ENCODE results near the gene FCRL4. TPM values are rescaled to one million over a fixed set of nuclear protein-coding genes. Genes with fewer than 3 reads are reported as not detected.

FCRL4 gene
- total RNA-seq, 1 experiment from 2014 or later, result not detected

DNA sequence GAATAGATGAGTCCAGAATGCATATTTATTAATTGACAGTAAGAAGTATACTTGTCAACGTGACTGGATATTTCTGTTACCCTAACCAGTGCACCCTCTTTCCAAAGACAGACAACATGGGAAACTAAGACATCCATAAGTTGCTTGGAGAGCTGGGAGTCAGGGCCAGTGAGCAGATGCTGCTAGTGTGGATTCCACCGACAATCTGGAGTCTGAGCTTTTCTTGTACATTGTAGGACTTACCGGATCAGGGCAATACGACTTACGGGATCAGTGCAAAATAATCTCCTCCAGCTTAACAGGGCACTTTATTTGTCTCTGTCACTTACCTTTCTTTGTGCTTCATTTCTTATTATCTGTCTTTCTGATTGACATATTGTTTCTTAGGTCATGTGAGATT lies 24.6 kb upstream of the FCRL4 start (continued):
- TF ChIP-seq, protein P1, sequence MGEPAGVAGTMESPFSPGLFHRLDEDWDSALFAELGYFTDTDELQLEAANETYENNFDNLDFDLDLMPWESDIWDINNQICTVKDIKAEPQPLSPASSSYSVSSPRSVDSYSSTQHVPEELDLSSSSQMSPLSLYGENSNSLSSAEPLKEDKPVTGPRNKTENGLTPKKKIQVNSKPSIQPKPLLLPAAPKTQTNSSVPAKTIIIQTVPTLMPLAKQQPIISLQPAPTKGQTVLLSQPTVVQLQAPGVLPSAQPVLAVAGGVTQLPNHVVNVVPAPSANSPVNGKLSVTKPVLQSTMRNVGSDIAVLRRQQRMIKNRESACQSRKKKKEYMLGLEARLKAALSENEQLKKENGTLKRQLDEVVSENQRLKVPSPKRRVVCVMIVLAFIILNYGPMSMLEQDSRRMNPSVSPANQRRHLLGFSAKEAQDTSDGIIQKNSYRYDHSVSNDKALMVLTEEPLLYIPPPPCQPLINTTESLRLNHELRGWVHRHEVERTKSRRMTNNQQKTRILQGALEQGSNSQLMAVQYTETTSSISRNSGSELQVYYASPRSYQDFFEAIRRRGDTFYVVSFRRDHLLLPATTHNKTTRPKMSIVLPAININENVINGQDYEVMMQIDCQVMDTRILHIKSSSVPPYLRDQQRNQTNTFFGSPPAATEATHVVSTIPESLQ (CRISPR knock-in tag; IDR thresholded peaks at IDR 0.05), result no peak
- TF ChIP-seq GABPB1 (CRISPR knock-in tag; IDR thresholded peaks at IDR 0.05) (no peak), JAZF1 (CRISPR knock-in tag; IDR thresholded peaks at IDR 0.05) (no peak), OVOL2 (CRISPR knock-in tag; IDR thresholded peaks at IDR 0.05; ENCODE audit: borderline replicate concordance) (no peak), ZBTB21 (CRISPR knock-in tag; IDR thresholded peaks at IDR 0.05; ENCODE audit: borderline replicate concordance) (no peak), ETV6 (CRISPR knock-in tag; IDR thresholded peaks at IDR 0.05) (no peak), TP53 (CRISPR knock-in tag; IDR thresholded peaks at IDR 0.05) (no peak), ZNF317 (CRISPR knock-in tag; IDR thresholded peaks at IDR 0.05; ENCODE audit: borderline replicate concordance, low read depth) (no peak), JUN (CRISPR knock-in tag; IDR thresholded peaks at IDR 0.05) (no peak), TCF7 (CRISPR knock-in tag; IDR thresholded peaks at IDR 0.05; ENCODE audit: low read depth) (no peak), CREM (CRISPR knock-in tag; IDR thresholded peaks at IDR 0.05) (no peak)

DNA sequence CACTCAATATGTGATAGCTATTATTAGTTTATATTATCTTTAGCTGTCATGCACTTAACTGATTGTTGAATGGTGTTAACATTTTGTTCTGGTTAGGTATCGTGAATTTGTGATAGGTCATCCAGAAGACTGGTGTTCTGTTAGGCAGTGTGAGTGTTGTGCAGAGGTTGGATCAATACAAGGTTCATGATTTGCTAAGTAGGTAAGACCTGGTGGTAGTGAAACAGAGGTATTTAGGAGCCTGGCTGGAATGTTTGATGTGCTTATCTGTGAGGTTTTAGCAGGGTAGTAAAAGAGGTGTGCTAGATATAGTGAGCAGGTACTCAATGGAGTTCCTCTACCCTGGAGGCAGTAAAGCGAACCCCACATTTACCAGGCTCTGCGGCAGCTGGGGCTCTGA lies 20.3 kb upstream of the FCRL4 start:
- no peaks in the 10 kb centered on the region for H3K9me3 Mint-ChIP-seq
- ATAC-seq (no peak), DNase-seq (ENCODE audit: low spot score) (no peak)
- no peak overlapping the region for H3K4me3 Mint-ChIP-seq
- POLR2A ChIA-PET, result interaction anchor here (0.5 kb wide), 1 partner anchor 314 kb away, joined by 3 read pairs; no protein-coding TSS in a partner anchor
- H3K27ac Mint-ChIP-seq, result no peak overlapping the region
- CTCF ChIA-PET, result interaction anchor here (1.0 kb wide), 1 partner anchor 38 kb away, joined by 4 read pairs; no protein-coding TSS in a partner anchor
- TF ChIP-seq, protein P2, sequence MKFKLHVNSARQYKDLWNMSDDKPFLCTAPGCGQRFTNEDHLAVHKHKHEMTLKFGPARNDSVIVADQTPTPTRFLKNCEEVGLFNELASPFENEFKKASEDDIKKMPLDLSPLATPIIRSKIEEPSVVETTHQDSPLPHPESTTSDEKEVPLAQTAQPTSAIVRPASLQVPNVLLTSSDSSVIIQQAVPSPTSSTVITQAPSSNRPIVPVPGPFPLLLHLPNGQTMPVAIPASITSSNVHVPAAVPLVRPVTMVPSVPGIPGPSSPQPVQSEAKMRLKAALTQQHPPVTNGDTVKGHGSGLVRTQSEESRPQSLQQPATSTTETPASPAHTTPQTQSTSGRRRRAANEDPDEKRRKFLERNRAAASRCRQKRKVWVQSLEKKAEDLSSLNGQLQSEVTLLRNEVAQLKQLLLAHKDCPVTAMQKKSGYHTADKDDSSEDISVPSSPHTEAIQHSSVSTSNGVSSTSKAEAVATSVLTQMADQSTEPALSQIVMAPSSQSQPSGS (CRISPR knock-in tag; IDR thresholded peaks at IDR 0.05; ENCODE audit: borderline replicate concordance, low read depth), result no peak
- TF ChIP-seq, protein P3, sequence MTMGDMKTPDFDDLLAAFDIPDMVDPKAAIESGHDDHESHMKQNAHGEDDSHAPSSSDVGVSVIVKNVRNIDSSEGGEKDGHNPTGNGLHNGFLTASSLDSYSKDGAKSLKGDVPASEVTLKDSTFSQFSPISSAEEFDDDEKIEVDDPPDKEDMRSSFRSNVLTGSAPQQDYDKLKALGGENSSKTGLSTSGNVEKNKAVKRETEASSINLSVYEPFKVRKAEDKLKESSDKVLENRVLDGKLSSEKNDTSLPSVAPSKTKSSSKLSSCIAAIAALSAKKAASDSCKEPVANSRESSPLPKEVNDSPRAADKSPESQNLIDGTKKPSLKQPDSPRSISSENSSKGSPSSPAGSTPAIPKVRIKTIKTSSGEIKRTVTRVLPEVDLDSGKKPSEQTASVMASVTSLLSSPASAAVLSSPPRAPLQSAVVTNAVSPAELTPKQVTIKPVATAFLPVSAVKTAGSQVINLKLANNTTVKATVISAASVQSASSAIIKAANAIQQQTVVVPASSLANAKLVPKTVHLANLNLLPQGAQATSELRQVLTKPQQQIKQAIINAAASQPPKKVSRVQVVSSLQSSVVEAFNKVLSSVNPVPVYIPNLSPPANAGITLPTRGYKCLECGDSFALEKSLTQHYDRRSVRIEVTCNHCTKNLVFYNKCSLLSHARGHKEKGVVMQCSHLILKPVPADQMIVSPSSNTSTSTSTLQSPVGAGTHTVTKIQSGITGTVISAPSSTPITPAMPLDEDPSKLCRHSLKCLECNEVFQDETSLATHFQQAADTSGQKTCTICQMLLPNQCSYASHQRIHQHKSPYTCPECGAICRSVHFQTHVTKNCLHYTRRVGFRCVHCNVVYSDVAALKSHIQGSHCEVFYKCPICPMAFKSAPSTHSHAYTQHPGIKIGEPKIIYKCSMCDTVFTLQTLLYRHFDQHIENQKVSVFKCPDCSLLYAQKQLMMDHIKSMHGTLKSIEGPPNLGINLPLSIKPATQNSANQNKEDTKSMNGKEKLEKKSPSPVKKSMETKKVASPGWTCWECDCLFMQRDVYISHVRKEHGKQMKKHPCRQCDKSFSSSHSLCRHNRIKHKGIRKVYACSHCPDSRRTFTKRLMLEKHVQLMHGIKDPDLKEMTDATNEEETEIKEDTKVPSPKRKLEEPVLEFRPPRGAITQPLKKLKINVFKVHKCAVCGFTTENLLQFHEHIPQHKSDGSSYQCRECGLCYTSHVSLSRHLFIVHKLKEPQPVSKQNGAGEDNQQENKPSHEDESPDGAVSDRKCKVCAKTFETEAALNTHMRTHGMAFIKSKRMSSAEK (CRISPR knock-in tag; IDR thresholded peaks at IDR 0.05; ENCODE audit: borderline replicate concordance), result no peak
- TF ChIP-seq, protein P4, sequence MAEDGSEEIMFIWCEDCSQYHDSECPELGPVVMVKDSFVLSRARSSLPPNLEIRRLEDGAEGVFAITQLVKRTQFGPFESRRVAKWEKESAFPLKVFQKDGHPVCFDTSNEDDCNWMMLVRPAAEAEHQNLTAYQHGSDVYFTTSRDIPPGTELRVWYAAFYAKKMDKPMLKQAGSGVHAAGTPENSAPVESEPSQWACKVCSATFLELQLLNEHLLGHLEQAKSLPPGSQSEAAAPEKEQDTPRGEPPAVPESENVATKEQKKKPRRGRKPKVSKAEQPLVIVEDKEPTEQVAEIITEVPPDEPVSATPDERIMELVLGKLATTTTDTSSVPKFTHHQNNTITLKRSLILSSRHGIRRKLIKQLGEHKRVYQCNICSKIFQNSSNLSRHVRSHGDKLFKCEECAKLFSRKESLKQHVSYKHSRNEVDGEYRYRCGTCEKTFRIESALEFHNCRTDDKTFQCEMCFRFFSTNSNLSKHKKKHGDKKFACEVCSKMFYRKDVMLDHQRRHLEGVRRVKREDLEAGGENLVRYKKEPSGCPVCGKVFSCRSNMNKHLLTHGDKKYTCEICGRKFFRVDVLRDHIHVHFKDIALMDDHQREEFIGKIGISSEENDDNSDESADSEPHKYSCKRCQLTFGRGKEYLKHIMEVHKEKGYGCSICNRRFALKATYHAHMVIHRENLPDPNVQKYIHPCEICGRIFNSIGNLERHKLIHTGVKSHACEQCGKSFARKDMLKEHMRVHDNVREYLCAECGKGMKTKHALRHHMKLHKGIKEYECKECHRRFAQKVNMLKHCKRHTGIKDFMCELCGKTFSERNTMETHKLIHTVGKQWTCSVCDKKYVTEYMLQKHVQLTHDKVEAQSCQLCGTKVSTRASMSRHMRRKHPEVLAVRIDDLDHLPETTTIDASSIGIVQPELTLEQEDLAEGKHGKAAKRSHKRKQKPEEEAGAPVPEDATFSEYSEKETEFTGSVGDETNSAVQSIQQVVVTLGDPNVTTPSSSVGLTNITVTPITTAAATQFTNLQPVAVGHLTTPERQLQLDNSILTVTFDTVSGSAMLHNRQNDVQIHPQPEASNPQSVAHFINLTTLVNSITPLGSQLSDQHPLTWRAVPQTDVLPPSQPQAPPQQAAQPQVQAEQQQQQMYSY (CRISPR knock-in tag; IDR thresholded peaks at IDR 0.05), result no peak
- TF ChIP-seq CREM (CRISPR knock-in tag; IDR thresholded peaks at IDR 0.05), result no peak
- TF ChIP-seq, protein P5, sequence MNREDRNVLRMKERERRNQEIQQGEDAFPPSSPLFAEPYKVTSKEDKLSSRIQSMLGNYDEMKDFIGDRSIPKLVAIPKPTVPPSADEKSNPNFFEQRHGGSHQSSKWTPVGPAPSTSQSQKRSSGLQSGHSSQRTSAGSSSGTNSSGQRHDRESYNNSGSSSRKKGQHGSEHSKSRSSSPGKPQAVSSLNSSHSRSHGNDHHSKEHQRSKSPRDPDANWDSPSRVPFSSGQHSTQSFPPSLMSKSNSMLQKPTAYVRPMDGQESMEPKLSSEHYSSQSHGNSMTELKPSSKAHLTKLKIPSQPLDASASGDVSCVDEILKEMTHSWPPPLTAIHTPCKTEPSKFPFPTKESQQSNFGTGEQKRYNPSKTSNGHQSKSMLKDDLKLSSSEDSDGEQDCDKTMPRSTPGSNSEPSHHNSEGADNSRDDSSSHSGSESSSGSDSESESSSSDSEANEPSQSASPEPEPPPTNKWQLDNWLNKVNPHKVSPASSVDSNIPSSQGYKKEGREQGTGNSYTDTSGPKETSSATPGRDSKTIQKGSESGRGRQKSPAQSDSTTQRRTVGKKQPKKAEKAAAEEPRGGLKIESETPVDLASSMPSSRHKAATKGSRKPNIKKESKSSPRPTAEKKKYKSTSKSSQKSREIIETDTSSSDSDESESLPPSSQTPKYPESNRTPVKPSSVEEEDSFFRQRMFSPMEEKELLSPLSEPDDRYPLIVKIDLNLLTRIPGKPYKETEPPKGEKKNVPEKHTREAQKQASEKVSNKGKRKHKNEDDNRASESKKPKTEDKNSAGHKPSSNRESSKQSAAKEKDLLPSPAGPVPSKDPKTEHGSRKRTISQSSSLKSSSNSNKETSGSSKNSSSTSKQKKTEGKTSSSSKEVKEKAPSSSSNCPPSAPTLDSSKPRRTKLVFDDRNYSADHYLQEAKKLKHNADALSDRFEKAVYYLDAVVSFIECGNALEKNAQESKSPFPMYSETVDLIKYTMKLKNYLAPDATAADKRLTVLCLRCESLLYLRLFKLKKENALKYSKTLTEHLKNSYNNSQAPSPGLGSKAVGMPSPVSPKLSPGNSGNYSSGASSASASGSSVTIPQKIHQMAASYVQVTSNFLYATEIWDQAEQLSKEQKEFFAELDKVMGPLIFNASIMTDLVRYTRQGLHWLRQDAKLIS (CRISPR knock-in tag; IDR thresholded peaks at IDR 0.05; ENCODE audit: borderline replicate concordance), result no peak
- H3K4me1 Mint-ChIP-seq, result no peaks in the 10 kb centered on the region
- no peaks in the 10 kb centered on the region for H3K27me3 Mint-ChIP-seq (ENCODE audit: low read depth)
- H3K36me3 Mint-ChIP-seq, result no peaks in the 10 kb centered on the region
